Measurements from ENCODE around the gene DDN.

Gene DDN

DNA sequence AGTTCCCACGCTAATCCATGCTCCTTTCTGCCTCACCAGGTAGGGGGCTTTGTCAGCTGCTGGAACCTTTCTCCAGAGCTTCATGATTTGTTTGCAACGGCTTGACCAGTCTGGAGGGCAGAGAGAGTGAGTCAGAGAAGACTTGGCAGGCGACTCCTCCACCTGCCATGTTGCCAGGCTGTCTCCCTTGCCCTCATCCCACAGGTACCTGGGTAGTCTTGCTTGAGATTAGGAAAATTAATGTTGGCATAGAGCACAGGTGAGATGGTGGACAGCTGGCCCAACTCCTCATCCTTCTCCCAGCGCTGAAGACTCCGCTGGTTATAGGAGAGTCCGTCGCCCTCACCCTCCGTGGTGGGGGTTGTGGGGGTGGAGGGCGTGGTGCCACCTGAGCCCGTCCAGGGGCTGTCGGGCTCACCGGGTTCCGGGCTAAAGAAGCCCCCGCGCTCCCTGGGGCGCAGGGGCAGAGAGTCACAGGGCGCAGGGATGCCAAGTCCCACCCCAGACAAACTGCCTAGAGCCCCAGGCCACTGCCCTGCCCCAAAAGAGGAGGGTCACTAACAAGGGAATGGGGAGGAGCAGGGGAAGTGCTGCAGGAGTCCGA, 42.8 kb upstream of the DDN start:
- no peak overlapping the region for H2AFZ ChIP-seq (ENCODE audit: low read length)
- H3K9ac ChIP-seq (ENCODE audit: low read length), result no peak overlapping the region
- H3K9me3 ChIP-seq (ENCODE audit: low read length), result no peaks in the 10 kb centered on the region
- H3K27me3 ChIP-seq (ENCODE audit: insufficient read depth, low read length), result no peaks in the 10 kb centered on the region
- no peaks in the 10 kb centered on the region for H4K20me1 ChIP-seq (ENCODE audit: insufficient read depth, low read length)
- no peak overlapping the region for H3K27ac ChIP-seq (ENCODE audit: low read depth, low read length, poor library complexity, severe bottlenecking)
- no peak overlapping the region for H3K4me2 ChIP-seq (ENCODE audit: low read length)
- no peaks in the 10 kb centered on the region for H3K9me2 ChIP-seq (ENCODE audit: low read depth, low read length)
- H3K79me2 ChIP-seq (ENCODE audit: insufficient read depth, low read length), result no peaks in the 10 kb centered on the region
- no peaks in the 10 kb centered on the region for H3F3A ChIP-seq (ENCODE audit: insufficient read depth, low read length)
- peaks cover 98% of the 10 kb centered on the region for H3K36me3 ChIP-seq (ENCODE audit: insufficient read depth, low read length)
- H3K4me1 ChIP-seq (ENCODE audit: insufficient read depth, low read length, severe bottlenecking), result no peaks in the 10 kb centered on the region
- TF ChIP-seq CTCF (IDR thresholded peaks at IDR 0.05; ENCODE audit: low read length), result no peak
- TF ChIP-seq EZH2 (IDR thresholded peaks at IDR 0.05; ENCODE audit: borderline replicate concordance, low read length), result no peak
- H3K4me3 ChIP-seq (ENCODE audit: low read depth, low read length, poor library complexity, severe bottlenecking), result no peak overlapping the region

DNA sequence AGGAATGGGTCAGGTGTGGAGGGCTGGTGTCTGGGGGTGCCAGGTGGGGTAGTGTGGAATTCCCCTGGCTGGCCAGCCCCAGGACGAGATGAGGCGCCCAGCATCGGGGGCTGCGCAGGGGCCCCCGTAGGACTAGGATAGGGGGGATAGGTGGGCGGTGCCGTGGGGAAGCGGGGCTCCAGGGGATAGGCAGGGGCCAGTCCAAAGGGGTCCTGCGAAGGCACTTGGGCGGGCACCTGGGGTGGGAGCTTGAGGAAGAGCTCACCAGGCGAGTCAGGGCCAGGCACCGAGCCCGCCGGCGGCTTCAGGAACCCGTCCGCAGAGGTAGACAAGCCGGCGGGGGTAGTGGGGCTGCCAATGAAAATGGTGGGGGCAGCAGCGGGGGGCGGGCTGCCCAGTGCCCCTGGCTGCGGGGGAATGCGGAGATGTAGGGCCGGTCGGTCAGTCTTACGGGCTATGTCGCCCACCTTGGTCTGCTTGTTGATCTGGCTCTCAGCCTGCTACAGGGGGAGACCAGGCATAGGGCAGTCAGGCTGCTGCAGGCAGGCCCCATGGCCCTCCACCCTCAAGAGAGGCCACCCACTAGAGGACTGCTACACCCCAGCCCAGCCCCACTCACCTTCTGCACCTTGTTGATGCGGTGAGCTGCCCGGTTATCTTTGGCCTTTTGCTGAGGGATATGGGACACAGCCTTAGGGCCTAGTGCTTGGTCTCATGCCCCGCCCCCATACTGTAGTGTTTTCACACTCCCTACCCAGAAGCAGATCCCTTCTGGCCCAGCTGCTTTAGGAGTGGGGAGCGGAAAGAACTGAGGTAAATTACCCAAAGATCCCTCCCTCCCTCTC, 42.1 kb upstream of the DDN start:
- TF ChIP-seq CTCF (IDR thresholded peaks at IDR 0.05; ENCODE audit: low read length) (no peak), EZH2 (IDR thresholded peaks at IDR 0.05; ENCODE audit: borderline replicate concordance, low read length) (no peak)
- H3K36me3 ChIP-seq (ENCODE audit: insufficient read depth, low read length), result peaks cover 97% of the 10 kb centered on the region
- H2AFZ ChIP-seq (ENCODE audit: low read length), result no peak overlapping the region
- no peak overlapping the region for H3K9ac ChIP-seq (ENCODE audit: low read length)
- no peak overlapping the region for H3K4me3 ChIP-seq (ENCODE audit: low read depth, low read length, poor library complexity, severe bottlenecking)
- H3K27me3 ChIP-seq (ENCODE audit: insufficient read depth, low read length), result no peaks in the 10 kb centered on the region
- no peaks in the 10 kb centered on the region for H3F3A ChIP-seq (ENCODE audit: insufficient read depth, low read length)
- H3K79me2 ChIP-seq (ENCODE audit: insufficient read depth, low read length), result no peaks in the 10 kb centered on the region
- H3K9me3 ChIP-seq (ENCODE audit: low read length), result no peaks in the 10 kb centered on the region
- no peaks in the 10 kb centered on the region for H4K20me1 ChIP-seq (ENCODE audit: insufficient read depth, low read length)
- no peaks in the 10 kb centered on the region for H3K4me1 ChIP-seq (ENCODE audit: insufficient read depth, low read length, severe bottlenecking)
- no peaks in the 10 kb centered on the region for H3K9me2 ChIP-seq (ENCODE audit: low read depth, low read length)
- no peak overlapping the region for H3K4me2 ChIP-seq (ENCODE audit: low read length)
- no peak overlapping the region for H3K27ac ChIP-seq (ENCODE audit: low read depth, low read length, poor library complexity, severe bottlenecking)

DNA sequence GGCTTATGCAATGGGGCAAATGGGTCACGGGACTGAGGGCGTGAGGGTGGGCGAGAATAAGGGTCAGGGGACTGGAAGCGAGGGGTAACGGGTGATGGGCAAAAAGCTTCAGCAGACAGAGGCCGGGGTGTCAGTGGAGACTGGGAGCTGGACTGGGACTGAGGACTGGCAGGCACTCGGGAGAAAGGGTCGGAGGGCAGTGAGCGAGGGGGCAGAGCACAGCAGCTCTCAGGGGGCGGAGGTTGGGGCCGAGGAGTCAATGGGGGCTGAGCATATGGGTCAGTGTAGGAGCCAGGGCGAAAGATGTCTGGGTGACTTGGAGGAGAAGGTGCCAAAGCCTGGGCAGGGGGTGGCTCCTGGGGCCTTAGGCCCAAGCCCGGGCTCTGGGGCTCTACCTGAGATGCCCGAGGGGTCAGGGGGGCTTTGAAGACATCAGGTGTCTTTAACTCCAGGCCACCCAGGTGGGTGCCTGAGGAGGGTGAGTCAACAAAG, 41.2 kb upstream of the DDN start:
- H3K4me1 ChIP-seq (ENCODE audit: insufficient read depth, low read length, severe bottlenecking), result no peaks in the 10 kb centered on the region
- H3K9me3 ChIP-seq (ENCODE audit: low read length), result no peaks in the 10 kb centered on the region
- TF ChIP-seq EZH2 (IDR thresholded peaks at IDR 0.05; ENCODE audit: borderline replicate concordance, low read length) (no peak), CTCF (IDR thresholded peaks at IDR 0.05; ENCODE audit: low read length) (no peak)
- H3K9me2 ChIP-seq (ENCODE audit: low read depth, low read length), result no peaks in the 10 kb centered on the region
- no peak overlapping the region for H3K27ac ChIP-seq (ENCODE audit: low read depth, low read length, poor library complexity, severe bottlenecking)
- H3K27me3 ChIP-seq (ENCODE audit: insufficient read depth, low read length), result no peaks in the 10 kb centered on the region
- no peak overlapping the region for H3K4me2 ChIP-seq (ENCODE audit: low read length)
- peaks cover 95% of the 10 kb centered on the region for H3K36me3 ChIP-seq (ENCODE audit: insufficient read depth, low read length)
- no peak overlapping the region for H3K4me3 ChIP-seq (ENCODE audit: low read depth, low read length, poor library complexity, severe bottlenecking)
- H3F3A ChIP-seq (ENCODE audit: insufficient read depth, low read length), result no peaks in the 10 kb centered on the region
- no peak overlapping the region for H3K9ac ChIP-seq (ENCODE audit: low read length)
- H3K79me2 ChIP-seq (ENCODE audit: insufficient read depth, low read length), result no peaks in the 10 kb centered on the region
- no peaks in the 10 kb centered on the region for H4K20me1 ChIP-seq (ENCODE audit: insufficient read depth, low read length)
- no peak overlapping the region for H2AFZ ChIP-seq (ENCODE audit: low read length)

All from OCI-LY1 (cell line).